Activated naive CD4-positive, alpha-beta T cell treated with anti-CD3 and anti-CD28 coated beads, Interleukin-2, amount 50 U/mL, for 72 hours (primary cell): ENCODE data around the gene ANKS1B. TPM values are rescaled to one million over a fixed set of nuclear protein-coding genes. Genes with fewer than 3 reads are reported as not detected.
"Not testable (repeated sequence)": the region's sequence is repeated elsewhere in the genome, so short reads cannot be mapped to it uniquely, and the experiment has no call there.

Experiments used
- ATAC-seq, 2 donors: fragments of 150-1000 bp; cut with Tn5 transposase; 2 replicates each; pipeline ENCODE4 v1.10.0; 2021; ENCODE audit warnings: mild to moderate bottlenecking in 2 of 2, moderate library complexity in 2 of 2
- DNase-seq, 2 donors: peaks; one replicate each; pipeline ENCODE4 v3.0.0; 2021 to 2022; ENCODE audit warnings: low spot score in 2 of 2
- H3K27ac Mint-ChIP-seq, 2 donors: one replicate each; pipeline ENCODE4 v1.8.0; 2022; ENCODE audit warnings: mild to moderate bottlenecking in 2 of 2, mixed read lengths in 2 of 2
- H3K36me3 Mint-ChIP-seq, 2 donors: one replicate each; pipeline ENCODE4 v1.8.0; 2022; ENCODE audit warnings: mixed read lengths in 2 of 2
- H3K9me3 Mint-ChIP-seq, 2 donors: one replicate each; pipeline ENCODE4 v1.8.0; 2022; ENCODE audit warnings: mixed read lengths in 2 of 2
- total RNA-seq, 2 donors: library from RNA; stranded (reverse); gene quantifications; one replicate each; pipeline ENCODE4 v1.2.3, GENCODE V29; 2022

The ANKS1B gene
- total RNA-seq, 2 donors from 2014 or later = 0.16 TPM; not detected in 1

DNA sequence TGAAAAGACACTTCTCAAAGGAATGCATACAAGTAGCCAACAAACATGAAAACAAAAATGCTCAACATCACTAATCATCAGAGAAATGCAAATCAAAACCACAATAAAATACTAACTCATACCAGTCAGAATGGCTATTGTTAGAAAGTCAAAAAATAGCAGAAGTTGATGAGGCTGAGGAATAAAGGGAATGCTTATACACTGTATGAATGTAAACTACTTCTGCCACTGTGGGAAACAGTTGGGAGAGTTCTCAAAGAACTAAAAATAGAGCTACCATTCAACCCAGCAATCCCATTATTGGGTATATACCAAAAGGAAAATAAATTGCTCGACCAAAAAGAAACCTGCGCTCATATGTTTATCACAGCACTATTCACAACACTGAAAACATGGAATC lies 360.1 kb downstream of the ANKS1B start:
- not testable (repeated sequence) for H3K36me3 Mint-ChIP-seq, ATAC-seq, H3K27ac Mint-ChIP-seq, DNase-seq
- peaks cover 19 to 21% of the 10 kb centered on the region in 2 donors for H3K9me3 Mint-ChIP-seq

GRCh38 chr12:99620159-99620479 lies 364.6 kb downstream of the ANKS1B start:
- no peak for DNase-seq
- Mint-ChIP-seq H3K9me3 (peaks cover 28 to 29% of the 10 kb centered on the region in 2 donors), H3K36me3 (peaks cover 0 to 5% of the 10 kb centered on the region in 2 donors), H3K27ac (no peak overlapping the region)
- no peak for ATAC-seq

DNA sequence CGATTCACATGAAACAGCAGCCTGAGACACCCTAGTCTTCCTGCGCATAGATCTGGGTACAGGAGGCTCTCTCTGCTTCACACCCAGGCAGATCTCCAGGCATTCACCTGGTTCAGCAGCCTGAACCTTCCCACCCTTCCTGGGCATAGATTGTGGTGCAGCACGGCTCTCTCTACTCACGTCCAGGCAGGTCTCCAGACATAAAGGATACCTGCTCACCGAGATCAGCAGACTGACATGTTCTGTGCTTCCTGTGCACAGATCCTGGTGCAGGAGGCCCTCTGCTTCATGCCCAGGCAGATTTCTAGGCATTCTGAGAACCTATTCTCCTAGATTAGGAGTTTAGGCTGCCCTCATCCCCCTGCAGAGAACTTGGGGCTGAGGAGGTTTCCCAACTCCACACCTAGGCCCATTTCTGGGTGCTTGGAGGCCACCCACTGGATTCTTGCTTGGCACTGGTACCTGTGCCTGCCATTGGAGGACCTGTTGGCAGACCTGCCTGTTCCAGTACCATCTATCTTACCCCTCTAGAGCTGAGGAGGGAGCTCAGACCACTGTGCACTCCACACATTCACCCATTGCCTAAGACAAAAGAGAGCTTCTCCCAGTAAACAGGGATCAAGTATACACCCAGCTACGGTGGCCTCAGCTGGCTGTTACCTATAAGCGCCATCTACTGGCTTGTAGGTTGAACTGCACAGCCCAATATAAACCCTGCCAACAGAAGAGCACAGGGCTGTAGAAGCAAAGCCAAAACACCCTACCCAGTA lies 365.2 kb downstream of the ANKS1B start:
- peaks cover 0 to 5% of the 10 kb centered on the region in 2 donors for H3K36me3 Mint-ChIP-seq
- H3K9me3 Mint-ChIP-seq = peaks cover 29 to 33% of the 10 kb centered on the region in 2 donors
- H3K27ac Mint-ChIP-seq = no peak overlapping the region
- no peak for DNase-seq
- ATAC-seq = no peak

DNA sequence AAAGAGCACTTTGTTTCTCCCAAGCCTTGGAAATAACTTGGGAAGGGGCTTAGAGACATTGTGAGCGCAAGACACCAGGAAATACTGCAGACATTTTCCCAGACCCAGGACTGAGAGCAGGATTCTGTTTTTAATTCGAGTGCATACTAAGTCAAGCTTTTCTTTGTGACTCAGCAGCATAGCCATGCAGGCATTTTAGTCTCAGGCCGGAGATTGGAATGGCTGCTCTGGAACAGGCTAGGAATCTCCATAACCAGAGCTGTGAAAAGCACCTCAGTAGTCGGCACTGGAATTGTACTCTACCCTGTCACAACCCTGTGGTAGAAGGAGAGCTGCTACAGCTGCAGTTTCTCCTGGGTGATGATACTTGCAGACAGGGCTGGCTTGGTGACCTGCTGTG lies 366.1 kb downstream of the ANKS1B start:
- Mint-ChIP-seq H3K36me3 (peaks cover 0 to 5% of the 10 kb centered on the region in 2 donors), H3K27ac (no peak overlapping the region), H3K9me3 (peaks cover 29 to 33% of the 10 kb centered on the region in 2 donors)
- ATAC-seq (no peak), DNase-seq (no peak)

DNA sequence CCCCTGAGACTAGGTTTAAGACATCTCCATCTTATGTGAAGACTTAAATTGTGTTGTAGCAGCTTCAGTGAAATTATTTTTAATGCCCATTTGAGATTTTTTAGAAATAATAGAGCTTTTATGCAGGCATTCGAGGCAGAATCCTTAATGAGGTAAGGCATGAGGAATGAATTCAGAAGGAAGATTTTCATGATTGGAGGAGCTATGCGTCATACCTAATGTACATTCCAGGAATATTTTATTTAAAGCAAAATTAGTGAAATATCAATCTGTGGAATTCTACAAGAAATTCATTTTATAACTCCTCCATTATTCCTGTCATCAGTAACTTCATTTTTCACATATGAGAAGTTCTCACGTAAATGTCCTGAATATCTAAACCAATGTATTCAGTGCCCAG lies 373.1 kb downstream of the ANKS1B start:
- Mint-ChIP-seq H3K36me3 (no peaks in the 10 kb centered on the region), H3K9me3 (peaks cover 0 to 13% of the 10 kb centered on the region in 2 donors), H3K27ac (no peak overlapping the region)
- DNase-seq = no peak
- ATAC-seq = no peak

DNA sequence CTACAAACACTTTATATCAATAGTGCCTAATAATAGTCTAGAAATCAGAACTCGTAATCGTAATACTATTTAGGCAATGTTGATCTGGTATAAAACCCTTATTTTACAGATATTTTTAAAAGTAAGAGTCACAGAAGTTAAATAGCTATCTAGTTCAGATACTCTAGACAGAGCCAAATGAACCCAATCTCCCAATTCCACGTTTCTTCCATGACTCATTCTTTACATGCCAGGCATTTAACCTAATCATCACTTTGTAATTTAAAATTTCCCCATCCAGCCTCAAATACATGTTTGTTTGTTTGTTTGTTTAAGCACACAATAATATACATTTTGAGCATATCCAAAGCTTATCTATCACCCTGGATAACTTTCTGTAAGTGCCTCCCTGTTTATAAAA lies 373.6 kb downstream of the ANKS1B start:
- no peak overlapping the region for H3K27ac Mint-ChIP-seq
- H3K9me3 Mint-ChIP-seq = peaks cover 0 to 13% of the 10 kb centered on the region in 2 donors
- no peaks in the 10 kb centered on the region for H3K36me3 Mint-ChIP-seq
- ATAC-seq (no peak), DNase-seq (no peak)

- no peak overlapping the region for H3K27ac Mint-ChIP-seq
- H3K9me3 Mint-ChIP-seq = peaks cover 0 to 4% of the 10 kb centered on the region in 2 donors
- no peak for DNase-seq
- ATAC-seq = no peak
- no peaks in the 10 kb centered on the region for H3K36me3 Mint-ChIP-seq
These were observed 375.1 kb downstream of the ANKS1B start for GRCh38 chr12:99609455-99610181.

- no peak overlapping the region for H3K27ac Mint-ChIP-seq
- no peaks in the 10 kb centered on the region for H3K36me3 Mint-ChIP-seq
- no peak for ATAC-seq
- DNase-seq = no peak
- peaks cover 13 to 14% of the 10 kb centered on the region in 2 donors for H3K9me3 Mint-ChIP-seq
These were observed 384.3 kb downstream of the ANKS1B start for GRCh38 chr12:99600388-99600787.

DNA sequence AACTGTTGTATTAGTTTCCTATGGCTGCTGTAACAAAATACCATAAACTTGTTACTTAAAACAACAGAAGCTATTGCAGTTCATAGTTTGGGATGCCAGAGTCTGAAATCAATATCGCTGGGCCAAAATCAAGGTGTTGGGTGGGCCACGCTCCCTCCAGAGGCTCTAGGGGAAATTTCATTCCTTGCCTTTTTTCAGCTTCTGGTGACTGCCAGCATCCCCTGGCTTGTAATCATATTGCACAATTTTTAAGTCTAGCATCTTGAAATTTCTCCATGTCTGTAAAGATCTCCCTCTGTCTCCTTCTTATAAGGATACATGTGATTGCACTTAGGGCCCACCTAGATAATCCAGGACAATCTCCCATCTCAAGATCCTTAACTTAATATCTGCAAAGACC lies 386.0 kb downstream of the ANKS1B start:
- H3K27ac Mint-ChIP-seq = no peak overlapping the region
- H3K36me3 Mint-ChIP-seq = no peaks in the 10 kb centered on the region
- no peak for DNase-seq
- no peak for ATAC-seq
- H3K9me3 Mint-ChIP-seq = peaks cover 13 to 14% of the 10 kb centered on the region in 2 donors

DNA sequence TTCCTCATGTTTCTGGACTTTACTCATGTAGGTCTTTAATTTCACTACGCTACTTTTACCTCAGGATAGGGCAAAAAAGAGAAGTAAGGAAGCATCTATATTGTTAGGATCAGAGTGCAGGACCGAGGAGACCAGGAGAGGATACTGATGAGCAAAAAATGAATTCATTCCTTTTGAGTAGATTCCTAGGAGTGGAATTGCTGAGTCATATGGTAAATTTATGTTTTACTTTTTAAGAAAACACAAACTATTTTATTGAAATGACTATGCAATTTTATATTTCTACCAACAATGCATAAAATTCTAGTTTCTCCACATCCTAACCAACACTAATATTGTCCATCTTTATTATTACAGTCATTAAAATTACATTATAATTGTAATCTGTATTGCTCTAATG lies 388.0 kb downstream of the ANKS1B start:
- H3K27ac Mint-ChIP-seq = no peak overlapping the region
- DNase-seq = no peak
- H3K9me3 Mint-ChIP-seq = peaks cover 14% of the 10 kb centered on the region in 2 donors
- H3K36me3 Mint-ChIP-seq = no peaks in the 10 kb centered on the region
- ATAC-seq = no peak

DNA sequence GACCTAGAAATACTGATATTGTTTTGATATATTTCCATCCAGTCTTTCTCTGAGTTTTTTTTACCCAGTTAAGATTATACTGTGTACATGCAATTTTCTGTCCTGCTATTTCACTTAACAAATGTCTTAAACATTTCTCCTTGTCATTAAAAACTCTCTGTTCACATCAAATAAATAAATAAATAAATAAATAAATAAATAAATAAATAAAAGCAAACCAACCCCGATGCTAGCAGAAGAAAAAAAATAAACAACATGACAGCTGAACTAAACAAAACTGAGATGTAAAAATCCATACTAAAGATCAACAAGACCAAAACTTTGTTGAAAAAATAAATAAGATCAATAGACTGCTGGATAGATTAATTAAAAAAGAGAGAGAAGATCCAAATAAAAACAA lies 407.6 kb downstream of the ANKS1B start:
- H3K9me3 Mint-ChIP-seq = peaks cover 25 to 28% of the 10 kb centered on the region in 2 donors
- not testable (repeated sequence) for H3K27ac Mint-ChIP-seq, DNase-seq, ATAC-seq, H3K36me3 Mint-ChIP-seq

DNA sequence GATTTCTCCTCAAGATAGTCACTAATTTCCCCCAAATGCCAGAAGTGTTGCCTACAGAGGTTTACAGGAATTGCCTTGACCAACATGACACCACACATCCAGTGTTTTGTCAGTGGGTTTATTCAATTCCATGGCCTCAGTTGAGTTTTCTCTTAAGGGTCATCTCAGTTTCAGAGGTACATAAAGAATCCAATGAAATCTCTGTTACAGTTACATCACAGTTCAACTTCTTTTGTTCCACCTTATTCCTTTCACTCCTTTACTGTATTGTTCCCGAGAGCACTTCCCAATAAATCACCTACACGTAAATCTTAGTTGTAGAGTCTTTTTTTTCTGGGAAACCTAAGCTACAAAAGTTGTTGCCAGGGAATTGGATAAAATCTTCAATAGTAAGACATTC lies 410.8 kb downstream of the ANKS1B start:
- peaks cover 20 to 21% of the 10 kb centered on the region in 2 donors for H3K9me3 Mint-ChIP-seq
- ATAC-seq (no peak), DNase-seq (no peak)
- H3K36me3 Mint-ChIP-seq = no peaks in the 10 kb centered on the region
- no peak overlapping the region for H3K27ac Mint-ChIP-seq

DNA sequence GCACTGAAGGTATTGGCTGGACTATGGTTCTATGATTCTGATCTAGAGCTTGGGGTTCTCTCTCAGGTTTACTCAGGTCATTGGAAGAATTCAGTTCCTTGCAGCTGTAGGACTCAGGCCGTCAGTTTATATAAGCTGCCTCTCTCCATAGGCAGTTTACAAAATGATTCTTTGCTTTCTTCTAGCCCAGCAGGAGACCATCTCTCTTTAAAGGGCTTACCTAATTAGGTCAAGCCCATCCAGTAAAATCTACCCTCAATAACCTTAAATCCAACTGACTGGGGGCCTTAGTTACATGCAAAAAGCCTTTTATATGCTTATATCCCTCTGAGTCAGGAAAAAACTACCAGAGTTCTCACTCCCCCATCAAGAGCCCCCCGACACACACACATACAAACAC lies 417.7 kb downstream of the ANKS1B start:
- H3K9me3 Mint-ChIP-seq = peaks cover 5 to 23% of the 10 kb centered on the region in 2 donors
- no peak overlapping the region for H3K27ac Mint-ChIP-seq
- H3K36me3 Mint-ChIP-seq = no peaks in the 10 kb centered on the region
- DNase-seq (no peak), ATAC-seq (no peak)

DNA sequence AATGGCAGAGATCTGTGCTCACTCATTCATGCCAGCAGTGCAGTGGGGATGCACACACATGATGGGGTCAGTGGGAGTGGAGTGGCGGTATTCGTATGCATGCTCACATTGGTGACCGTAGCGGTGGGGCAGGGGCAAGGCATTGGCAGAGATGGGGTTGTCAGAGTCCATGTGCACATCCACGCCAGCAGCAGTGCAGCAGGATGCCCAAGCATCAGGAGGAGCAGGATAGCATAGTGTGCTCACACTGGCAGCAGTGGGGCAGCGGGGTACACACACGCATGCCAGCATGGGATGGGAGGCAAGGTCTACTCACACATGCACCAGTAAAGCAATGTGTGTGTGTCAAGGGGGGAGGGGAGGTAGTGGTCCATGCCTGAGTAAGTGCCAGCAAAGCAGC lies 426.6 kb downstream of the ANKS1B start:
- H3K9me3 Mint-ChIP-seq = peaks cover 16 to 26% of the 10 kb centered on the region in 2 donors
- no peak overlapping the region for H3K27ac Mint-ChIP-seq
- DNase-seq (no peak), ATAC-seq (no peak)
- H3K36me3 Mint-ChIP-seq = no peaks in the 10 kb centered on the region

GRCh38 chr12:99553461-99553860 lies 431.3 kb downstream of the ANKS1B start:
- ATAC-seq (no peak), DNase-seq (no peak)
- Mint-ChIP-seq H3K36me3 (no peaks in the 10 kb centered on the region), H3K9me3 (peaks cover 22 to 34% of the 10 kb centered on the region in 2 donors), H3K27ac (no peak overlapping the region)

DNA sequence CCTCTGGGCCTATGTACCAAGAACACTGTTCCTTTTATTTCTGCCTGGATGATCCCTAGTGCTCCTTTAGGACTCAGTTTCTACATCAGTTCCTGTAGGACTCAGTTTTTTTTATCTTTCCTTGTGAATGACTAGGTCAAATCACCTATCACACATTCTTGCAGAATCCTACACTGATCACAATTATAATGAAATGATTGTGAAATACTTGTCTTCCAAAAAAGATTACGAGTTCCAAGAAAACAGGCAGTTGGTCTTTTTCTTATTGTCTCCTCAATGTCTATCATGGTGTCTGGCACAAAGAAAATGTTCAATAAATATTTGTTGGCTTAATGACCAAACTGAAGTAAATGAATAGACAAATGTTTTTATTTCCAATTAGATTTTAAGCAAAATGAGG lies 432.7 kb downstream of the ANKS1B start:
- Mint-ChIP-seq H3K36me3 (no peaks in the 10 kb centered on the region), H3K27ac (no peak overlapping the region), H3K9me3 (peaks cover 13 to 24% of the 10 kb centered on the region in 2 donors)
- DNase-seq (no peak), ATAC-seq (no peak)

DNA sequence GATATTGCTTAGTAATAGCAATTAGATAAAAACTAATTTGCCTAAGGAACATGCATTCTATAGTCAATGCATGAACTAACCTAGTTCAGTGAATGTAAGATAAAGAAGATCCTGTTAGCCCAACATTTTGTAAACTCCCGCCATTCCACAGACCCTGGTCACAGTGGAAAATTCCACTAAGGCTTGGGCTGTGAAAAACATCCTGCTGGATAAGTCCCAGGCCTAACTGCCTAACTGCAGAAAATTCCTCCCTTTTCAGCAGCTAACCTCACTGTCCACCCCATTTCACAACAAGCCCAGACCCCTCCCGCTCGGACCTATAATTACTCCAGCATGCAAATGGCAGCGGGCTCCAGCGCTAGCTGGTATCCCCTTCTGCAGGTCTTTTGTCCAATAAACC lies 435.1 kb downstream of the ANKS1B start:
- no peaks in the 10 kb centered on the region for H3K36me3 Mint-ChIP-seq
- H3K27ac Mint-ChIP-seq = no peak overlapping the region
- no peak for ATAC-seq
- peaks cover 16% of the 10 kb centered on the region in 2 donors for H3K9me3 Mint-ChIP-seq
- DNase-seq = no peak

- DNase-seq = no peak
- no peak for ATAC-seq
- H3K27ac Mint-ChIP-seq = no peak overlapping the region
These were observed 435.5 kb downstream of the ANKS1B start for GRCh38 chr12:99549196-99549595.

More at GRCh38 chr12:99549196-99549595, 435.5 kb downstream of the ANKS1B start:
- H3K36me3 Mint-ChIP-seq = no peaks in the 10 kb centered on the region
- H3K9me3 Mint-ChIP-seq = peaks cover 15 to 16% of the 10 kb centered on the region in 2 donors
